ENCODE data around the gene HOXB6.

The HOXB6 gene

DNA sequence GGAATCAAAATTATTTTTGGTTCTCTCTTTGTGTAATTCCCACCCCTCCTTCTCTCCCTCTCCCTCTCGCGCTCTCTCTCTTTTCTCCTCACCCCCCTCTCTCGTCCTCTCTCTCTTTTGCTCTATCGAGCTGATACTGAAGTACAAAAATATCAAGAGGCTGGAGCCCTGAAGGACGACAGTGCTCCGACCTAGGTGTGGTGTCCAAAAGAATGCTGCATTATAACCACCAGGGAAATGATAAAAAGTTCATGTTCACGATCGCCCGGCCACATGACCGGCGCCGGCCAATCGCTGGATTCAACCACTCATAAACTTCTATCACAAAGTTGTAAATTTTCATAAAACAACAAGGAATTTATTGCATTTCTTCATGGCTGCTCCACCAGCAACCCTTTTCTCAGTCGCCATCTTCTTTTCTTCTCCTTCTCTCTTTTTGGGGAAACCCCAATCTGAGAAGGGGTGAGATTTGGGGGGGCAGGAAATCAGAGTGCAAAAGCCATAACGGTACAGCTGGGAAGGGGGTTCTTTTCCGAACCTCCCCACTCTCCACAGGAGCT, at the start of gene HOXB6:
HOXB6 (minus strand) TSS at position 217 of the 560 bp plus-strand sequence. CDS start 6,836 bp downstream, outside the sequence.
- DNase-seq (ENCODE audit: low read depth) = no peak

DNA sequence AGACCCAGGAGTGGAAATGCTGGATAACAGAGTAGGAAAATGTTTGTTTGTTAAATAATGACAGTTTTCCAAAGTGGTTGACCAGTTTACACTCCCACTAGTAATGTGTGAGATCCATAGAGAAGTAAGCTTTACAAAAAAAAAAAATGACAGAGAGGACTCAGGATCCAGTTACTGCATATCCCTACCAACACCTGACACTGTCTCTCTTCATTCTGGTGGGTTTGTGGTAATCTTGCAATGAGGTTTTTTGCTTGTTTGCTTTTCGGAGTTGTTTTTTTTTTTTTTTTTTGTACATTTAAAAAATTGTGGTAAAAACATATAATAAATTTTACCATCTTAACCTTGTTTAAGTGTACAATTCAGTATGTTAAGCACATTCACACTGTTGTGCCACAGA, 45.0 kb upstream of the HOXB6 start:
- DNase-seq (ENCODE audit: low read depth) = no peak

- DNase-seq (ENCODE audit: low read depth) = no peak
These were observed 43.1 kb upstream of the HOXB6 start for GRCh38 chr17:48647963-48648245.

GRCh38 chr17:48647103-48647962, 42.5 kb upstream of the HOXB6 start:
- DNase-seq (ENCODE audit: low read depth) = no peak

- DNase-seq (ENCODE audit: low read depth) = no peak
These were observed 41.7 kb upstream of the HOXB6 start for GRCh38 chr17:48646183-48647102.

DNA sequence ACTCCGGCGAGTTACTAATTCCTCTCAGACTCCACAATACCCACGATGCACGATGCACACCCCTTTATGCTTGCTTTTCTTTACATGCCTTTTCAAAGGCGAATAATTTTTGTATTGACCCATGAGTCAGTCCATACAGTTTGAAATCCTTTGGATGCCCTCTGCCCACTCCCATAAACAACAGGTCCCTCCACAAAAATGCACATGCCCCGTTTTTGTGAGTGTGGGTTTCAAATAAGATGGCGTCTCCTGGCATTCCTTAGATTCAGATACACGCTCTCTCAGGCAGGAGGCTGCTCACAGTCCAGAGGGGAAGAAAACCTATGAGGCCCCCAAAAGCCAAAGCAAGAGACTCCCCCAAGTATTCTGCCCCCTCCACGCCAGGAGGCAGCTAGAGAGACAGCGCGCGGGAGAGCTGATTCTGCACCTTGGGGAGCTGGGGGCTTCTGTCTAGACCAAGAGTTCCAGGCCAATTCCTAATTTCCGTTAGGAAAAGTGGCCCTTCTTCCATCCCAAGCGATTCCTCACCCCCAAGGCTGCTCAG, 40.9 kb upstream of the HOXB6 start:
- no peak for DNase-seq (ENCODE audit: low read depth)

- no peak for DNase-seq (ENCODE audit: low read depth)
These were observed 40.2 kb upstream of the HOXB6 start for GRCh38 chr17:48644910-48645557.

DNA sequence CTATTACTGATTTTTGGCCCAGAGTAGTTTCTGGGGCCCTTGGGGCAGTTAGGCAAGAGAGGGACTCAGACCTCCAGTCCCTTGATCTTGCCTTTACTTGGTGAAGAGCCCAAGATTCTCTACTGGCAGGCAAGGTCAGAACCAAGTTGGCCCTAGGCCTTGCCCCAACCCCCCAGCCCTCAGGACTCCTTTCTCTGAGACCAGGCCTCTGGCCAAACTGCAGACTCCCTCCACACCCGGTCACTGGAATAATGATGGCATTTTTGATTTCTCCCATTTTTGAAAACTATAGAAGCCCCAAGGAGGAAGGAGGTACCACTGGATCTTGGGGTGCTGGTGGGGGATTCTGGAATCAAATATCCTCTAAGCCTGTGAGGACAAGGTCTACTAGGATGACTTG, 39.4 kb upstream of the HOXB6 start:
- DNase-seq (ENCODE audit: low read depth) = no peak

DNA sequence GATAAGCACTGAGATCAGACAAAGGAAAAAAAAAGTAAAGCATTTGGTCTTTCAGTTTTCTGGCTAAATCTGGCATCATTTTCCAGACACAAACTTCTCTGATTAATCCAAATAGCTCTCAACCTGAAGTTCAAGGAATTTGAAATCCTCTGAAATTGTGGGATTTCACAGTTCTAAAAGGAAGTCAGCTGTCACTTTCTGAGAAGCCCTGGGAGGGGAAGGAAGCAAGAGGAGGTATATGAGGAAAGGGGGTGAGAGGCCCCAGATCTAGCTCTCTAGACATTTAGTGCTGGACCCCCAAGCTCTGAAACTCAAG, 38.9 kb upstream of the HOXB6 start:
- DNase-seq (ENCODE audit: low read depth) = no peak

GRCh38 chr17:48642843-48643696, 38.3 kb upstream of the HOXB6 start:
- DNase-seq (ENCODE audit: low read depth) = no peak

- DNase-seq (ENCODE audit: low read depth) = no peak
These were observed 37.5 kb upstream of the HOXB6 start for GRCh38 chr17:48642059-48642842.

DNA sequence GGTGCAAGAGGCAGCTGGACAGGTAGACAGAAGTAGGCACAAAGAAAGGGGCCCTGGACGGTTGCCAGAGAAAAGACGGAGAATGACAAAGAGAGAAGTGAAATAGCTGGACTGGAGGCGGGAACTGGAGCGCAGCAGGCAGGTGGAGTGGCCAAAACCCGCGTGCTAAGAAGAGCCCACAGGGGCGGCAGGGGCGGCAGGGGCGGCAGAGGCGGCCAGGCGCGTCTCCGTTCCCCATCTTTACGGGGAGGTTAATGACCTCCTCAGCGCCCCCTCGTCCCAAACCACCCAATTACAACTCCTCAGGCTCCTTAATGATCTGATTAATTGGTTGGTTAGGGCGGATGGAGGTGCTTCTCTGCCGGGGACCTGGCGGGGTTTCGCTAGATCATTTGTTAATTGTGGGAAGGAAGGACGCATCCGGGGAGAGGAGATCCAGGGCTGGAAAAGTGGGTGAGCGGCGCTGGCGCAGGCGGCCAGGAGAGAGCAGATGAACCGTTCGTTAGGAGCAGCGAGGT, 36.8 kb upstream of the HOXB6 start:
- no peak for DNase-seq (ENCODE audit: low read depth)

- no peak for DNase-seq (ENCODE audit: low read depth)
These were observed 36.0 kb upstream of the HOXB6 start for GRCh38 chr17:48640858-48641180.

DNA sequence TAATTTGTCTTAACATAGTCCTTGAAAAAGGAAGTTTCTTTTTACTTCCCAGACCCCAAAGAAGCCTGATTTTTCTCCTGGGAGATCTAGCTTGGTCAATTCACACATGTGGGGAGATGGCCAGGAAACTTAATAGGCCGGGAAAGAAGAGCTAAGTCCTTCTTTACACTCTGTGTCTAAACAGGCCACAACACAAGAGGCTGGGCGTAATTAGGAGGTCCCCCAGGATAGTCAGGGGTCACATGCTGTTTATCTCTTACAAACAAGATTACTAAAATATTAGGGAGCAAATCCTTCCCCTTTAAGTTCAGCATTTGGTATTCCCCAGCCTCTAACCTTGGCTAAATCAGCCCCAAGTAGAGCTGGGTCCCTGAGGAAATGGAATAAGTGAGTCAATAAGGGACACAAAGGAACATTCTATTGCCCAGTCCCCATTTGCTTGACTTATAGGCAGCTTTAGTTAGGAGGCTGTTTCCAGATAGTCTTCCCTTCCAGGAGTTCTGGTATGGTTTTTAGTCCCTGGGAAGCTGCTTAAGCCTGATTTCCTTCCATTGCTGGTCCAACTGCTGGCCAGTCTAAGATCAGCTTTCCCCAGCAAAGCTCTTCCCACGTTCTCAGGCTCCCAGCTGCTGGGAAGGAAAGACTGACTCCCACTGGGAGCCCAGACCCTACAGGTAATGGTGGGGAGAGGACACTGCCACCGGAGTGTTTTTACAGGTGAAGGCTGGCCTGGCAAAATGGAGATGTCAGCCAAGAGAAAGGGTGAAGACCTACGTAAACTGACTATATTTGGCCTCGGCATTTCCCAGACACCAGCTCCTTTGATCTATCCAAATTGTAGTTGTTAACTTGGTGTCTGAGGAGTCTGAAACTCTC, 35.4 kb upstream of the HOXB6 start:
- DNase-seq (ENCODE audit: low read depth) = no peak

GRCh38 chr17:48639136-48639535, 34.4 kb upstream of the HOXB6 start:
- DNase-seq (ENCODE audit: low read depth) = no peak

- no peak for DNase-seq (ENCODE audit: low read depth)
These were observed 32.8 kb upstream of the HOXB6 start for GRCh38 chr17:48637323-48638260.

DNA sequence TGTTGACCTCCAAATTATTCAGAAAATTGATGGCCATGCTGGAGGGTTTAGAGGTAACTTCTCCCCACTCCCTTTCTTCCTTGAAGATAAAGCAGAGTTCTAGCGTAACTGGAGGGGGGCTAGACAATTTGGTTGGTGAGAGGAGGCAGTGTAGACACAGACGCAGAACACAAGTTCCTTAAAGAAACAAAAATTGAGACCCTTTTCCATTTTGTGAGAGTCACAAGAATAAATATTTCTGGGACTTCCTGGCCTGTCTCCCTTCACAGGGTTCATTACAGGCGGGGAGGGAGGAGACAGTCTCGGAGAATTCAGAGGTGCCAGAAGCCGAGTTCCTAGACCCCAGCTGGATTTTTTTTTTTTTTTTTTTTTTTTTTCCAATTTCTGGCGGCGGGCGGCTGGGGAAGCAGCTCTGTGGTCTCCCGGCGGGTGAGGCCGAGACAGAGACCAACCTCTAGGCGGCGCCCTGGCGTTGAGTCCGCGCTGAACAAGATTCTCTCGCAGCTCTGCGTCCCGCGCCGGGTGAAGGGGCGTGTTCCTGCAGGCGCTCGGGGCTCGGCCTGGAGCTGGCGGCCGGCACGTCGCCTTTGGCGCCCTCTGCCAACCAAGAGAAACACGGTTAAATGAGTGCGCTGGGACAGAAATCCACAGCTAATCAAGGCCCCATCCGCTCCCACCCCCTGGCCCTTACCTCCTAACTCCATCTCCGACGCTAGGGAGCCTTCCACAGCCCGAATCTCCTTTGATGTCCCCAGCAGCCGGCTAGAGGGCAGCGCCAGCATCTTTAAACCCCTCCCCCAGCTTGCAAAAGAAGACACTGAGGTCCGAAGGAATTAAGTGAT, 31.6 kb upstream of the HOXB6 start:
- DNase-seq (ENCODE audit: low read depth) = peak; percentile 79
